NCI-H1092 (cell line): ENCODE measurements around the gene PDE5A.
"Not testable (repeated sequence)": the region's sequence is repeated elsewhere in the genome, so short reads cannot be mapped to it uniquely, and the experiment has no call there.

Experiments used
- DNase-seq: peaks from one replicate; lab custom pipeline; 2025; lab: John Stamatoyannopoulos, UW

PDE5A gene

DNA sequence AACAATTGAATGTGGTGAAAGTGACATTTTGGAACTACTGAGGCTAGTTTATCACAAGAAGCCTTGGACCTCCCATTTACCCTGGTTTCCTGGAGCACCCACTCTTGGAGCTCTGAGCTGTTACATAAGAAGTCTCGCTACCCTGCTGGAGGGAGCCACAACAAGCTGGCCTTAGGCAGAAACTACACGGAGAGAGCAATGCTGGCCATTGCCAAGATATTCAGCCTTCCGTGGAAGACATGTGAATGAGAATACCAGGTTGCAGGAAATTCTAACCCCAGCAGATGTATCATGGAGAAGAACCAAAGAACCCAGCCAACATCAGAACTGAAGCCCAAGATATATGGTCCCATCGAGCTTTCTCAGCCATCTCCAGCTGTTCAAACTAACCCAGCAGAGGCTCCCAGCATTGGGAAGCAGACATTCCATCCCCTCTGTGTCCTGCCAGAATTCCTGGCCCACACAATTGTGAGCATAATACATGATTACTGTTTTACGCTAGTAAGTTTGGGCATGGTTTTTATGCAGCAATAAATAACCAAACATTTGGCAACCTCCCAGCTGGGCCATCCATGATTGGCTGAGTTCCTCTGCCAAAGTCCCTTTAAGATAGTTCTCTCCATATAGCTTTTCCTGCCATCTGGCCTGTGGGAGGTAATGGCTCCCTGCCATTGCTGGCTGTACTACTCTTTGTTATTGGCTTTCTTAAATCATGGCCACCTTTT is 17.9 kb upstream of the PDE5A start:
- DNase-seq: peak; percentile 63

DNA sequence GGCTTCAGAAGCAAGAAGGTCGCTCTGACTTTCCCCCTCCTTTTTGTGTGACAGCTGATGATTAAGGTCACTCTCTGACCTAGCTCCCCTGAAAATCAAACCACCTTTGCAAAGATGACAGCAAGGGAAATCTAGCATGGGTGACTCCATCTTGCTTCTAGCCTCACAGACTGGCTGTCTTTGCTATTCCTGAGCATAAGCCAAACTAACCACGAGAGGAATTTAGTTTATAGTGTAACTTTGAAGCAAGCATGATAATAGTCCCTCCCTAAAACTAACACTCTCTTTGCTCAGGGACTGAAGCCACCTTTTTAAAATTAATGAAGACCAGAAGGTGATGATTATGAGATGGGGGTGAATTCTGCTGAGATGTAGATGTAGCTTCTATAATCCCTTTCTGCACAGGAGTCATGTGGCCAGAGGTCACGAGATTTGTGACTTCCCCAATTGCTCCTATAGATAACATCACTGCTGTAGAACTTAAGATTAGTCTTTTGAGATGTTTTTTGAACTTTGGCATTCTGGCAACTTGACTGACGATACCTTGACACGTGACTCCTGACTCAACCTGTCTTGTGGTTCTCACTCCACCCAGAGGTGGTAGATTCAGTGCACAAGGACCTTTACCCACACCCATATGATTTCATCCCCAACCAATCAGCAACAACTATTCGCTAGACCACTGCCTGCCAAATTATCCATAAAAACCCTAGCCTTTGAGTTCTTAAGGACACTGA is 14.9 kb upstream of the PDE5A start:
- no peak for DNase-seq

DNA sequence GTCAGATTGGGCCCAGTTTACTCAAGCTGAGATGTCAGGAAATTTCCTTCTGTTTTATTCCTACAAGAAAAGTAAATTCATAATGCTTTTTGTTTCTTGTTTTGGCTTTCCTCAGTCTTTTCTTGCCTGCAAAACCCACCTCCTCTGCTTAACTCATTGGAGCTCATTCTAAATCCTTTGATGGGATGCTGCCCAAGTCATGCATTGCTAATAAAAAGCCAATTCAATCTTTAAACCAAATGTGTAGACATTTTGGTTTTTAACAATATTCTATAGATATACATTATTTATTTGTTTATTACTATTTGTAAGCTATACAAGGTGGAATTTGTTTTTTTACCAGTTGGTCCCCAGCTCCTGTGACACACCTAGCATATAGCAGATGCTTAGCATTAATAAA is 13.2 kb upstream of the PDE5A start:
- no peak for DNase-seq

DNA sequence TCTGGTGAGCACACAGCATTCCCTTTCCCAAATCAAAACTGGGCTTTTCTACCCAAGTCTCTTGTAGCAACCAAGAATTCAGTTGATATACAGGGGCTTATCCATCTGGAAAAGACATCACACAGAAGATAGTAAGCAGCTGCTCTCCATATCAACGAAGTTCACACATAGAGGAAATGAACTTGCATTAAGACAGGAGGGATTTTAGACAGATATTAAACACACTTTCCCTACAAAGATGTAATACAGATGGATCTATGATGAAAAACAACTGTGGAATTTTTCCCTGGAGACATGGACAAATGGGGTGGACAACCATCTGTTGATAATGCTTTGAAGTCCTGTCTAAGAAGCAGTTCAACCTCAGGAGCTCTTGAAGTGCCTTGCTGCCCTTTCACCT is 9.8 kb upstream of the PDE5A start:
- no peak for DNase-seq

DNA sequence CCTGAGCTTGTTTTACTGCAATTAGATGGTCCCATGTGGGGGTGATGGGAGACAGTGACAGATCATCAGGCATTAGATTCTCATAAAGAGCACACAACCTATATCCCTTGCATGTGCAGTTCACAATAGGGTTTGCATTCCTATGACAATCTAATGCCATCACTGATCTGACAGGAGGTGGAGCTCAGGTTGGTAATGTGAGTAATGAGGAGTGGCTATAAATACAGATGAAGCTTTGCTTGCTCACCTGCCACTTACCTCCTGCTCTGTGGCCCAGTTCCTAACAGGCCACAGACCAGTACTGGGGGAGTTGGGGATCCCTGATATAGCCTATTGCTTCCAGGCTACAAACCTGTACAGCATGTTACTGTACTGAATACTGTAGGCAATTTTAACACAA is 8.2 kb upstream of the PDE5A start:
- DNase-seq: not testable (repeated sequence)

DNA sequence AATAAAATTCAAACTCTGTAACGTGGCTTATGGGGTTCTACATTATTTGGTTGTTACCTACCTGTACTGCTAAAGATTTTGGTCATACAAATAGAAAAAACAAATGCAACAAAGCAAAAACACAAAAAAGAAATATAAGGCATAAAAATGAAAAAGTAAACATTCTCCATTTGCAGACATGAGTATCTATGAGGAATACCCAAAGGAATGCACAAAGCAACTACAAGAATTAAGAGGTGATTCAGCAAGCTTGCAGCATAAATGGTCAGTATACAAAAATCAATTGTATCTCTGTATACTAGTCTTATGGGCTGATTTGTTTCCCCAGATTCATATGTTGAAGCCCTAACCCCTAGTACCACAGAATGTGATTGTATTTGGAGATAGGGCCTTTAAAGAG is 3.6 kb upstream of the PDE5A start:
- DNase-seq: no peak

DNA sequence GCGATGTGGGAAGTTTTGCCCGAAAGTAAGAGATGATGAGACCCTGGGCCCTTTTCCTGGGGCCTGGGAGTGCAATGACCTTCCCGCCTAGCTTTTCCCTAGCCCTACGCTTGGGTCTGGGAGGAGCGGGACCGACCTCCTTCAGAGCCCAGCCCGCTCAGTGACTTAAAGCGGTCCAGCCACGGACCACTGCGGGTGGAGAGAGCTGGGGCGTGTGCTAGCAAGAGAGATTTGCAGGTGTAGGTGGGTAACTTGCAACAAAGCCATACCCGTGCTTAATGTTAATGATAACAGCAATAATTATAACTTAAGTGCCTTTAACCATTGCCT is 503 bp upstream of the PDE5A start:
- DNase-seq: no peak

DNA sequence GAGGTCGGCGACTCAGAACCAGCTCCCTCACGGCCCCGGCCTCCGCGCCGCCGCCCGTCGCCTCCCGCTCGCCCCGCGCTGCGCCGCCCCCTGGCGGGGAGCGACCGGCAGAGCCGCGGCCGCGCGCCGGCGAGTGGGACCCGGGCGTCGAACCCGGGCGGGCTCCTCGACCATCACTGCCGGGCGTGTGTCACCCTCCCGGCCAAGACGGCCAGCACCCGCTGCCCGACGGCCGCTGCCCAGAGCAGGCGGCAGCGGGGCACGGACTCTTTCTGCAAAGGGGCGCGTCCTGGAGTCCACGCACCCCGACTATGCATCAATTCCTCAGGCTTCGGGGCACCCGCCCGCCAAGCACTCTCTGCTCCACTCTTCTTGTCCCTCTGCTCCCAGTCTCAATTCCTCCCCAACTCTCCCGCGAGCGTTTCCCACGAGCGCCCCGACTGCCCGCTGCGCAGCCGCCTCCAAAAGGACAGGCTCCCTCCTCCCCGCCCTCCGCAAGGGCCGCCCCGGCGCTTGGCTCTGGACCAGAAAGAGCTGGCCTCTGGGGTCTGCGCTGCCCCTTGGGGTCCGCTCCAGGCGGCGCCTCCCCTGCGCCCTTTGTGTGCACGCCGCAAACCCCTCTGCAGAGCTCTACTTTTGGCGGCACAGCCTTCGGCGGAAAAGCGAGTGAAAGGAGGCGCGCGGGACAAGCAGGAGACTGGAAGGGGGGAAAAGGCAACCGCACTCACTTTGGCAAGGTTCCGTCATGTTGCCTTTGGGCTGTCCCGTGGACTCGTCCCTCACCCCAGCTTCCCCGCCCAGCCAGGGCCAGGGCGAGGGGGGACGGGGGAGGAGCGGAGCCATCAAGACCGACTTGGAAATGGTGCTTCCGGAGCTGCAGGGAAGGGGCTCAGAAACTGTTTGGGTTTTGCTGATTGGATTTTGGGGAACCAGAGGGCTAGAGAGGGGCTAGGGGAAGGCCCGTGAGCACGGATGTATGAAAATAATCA is 1.0 kb downstream of the PDE5A start:
- DNase-seq: peak; percentile 38

DNA sequence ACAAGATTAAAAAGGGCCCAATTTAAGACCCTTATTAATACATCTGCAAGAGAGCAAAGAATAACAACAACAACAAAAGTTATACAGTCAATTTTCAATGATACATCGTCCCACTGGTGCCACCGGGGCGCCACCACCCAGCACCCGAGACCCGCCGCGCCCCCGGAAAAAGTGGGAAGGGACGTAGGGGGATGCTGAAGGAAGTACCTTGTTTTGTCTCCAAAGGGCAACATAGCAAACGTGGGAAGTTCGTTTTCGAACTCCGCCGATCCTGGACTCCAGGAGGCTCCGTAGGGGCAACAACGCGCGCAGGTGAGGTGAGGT is 1.7 kb downstream of the PDE5A start:
- no peak for DNase-seq

DNA sequence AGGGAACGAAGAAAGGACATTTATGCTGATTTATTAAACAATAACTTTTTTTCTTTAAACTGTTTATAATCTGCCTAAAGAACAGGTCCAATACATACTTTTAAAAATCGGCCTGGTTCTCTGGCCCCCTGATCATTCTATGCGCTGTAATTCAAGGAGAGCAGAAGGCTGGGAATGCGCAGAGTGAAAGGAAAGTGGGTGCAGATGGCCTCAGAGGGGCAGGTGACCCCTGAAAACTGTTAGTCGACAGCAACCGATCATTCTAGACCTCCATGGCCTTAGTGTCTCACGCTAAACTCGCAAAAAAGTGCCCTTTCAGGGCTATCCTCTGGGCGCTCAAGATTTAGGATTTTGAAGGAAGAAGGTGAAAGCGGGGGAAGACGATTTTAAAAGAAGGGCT is 2.2 kb downstream of the PDE5A start:
- DNase-seq: no peak

DNA sequence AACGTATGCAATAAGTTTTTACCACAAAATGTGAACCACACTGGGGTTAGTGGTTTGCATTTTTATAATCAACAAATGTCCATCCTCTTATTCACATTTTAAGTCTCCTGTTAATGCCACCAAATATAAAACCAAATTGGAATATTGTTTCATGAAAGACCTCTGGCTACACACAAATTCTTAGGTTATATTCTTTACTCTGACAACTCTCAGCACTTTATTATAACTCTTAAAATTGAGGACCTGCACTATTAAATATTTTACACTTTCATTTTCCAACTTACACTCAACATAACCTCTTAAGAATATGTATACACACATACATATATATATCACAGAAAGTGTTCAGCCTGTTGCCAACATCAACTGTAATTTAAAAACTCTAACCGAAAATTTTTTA is 2.8 kb downstream of the PDE5A start:
- DNase-seq: no peak

DNA sequence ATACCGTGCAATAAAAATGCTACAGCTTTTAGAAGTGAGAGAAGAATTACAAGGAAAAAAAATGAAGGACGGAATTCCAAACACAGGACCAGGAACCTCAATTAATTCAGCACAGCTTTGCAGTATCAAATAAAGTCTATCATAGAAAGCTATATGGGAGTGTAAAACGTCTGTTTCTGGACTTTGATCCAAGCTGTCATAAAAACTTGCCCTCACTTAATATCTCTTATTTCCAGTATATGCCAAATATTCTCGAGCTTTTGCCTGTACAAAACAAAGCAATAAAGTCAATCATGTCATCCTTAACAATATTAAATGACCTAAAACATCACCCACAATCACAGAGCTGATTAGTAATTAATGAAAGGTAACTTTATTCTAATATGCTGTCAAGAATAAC is 4.2 kb downstream of the PDE5A start:
- no peak for DNase-seq

DNA sequence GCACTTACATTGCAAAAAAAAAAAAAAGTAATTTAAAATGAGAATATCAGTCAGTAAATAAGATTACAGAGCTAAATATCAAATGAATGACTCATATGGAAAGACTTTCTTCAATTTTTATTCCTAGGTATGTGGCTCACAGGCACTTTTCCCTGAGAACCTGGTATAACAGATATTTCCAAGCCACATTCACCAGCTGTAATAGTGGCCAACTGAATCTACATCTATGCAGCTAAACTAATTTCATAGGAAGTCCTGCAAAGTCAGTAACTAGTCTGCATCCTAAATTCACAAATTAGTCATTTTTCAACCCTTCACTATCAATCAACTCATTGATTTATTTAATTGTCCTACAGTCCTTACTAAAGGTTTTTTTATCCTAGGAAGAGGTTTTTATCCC is 5.6 kb downstream of the PDE5A start:
- no peak for DNase-seq

DNA sequence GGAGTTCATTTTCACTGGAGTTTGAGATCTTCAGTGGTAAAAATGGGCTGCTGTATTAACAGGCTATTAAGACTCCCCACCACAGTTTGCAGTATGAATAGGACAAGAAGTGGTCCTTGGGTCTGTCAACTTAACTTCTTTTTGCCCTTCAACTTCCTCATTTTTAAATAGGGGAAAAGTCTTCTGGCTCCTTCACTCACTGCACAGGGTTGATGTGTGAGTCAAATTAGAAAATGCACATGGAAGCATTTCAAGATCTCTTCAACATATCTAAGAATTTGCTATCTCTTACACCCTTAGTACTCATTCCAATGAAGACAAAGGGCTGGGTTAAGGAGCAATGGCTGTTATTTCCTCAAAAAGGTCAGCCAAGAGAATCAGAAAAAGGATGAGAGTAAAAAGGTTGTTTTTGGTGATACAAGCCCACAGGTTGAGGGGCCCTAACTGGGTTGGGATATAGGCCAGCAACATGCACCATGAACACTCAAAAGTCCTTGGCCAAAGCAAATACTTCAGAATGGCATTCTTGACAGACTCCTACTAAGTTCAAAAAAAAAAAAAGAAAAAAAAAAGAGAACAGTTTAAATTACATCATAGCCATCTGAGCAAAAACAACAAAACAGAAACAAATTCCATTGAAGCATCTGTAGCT is 13.4 kb downstream of the PDE5A start:
- DNase-seq: no peak

DNA sequence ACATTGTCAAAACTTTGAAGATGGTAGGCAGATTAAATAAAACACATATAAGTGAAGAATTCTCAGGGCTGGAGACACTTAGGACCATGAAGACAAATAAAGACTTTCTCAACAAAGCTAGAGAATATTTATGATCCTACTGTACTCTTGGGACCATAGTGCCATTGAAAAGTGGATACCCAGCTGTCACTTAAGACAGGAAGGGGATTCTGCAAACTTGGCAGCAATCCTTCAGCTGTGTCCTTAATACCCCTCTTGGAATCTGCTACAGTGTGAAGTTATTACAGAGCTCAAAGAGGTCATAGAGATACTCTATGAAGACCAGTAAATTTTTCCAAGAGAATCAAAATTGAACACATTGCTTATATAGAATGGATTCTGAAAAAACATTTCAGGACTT is 24.3 kb downstream of the PDE5A start:
- DNase-seq: no peak

DNA sequence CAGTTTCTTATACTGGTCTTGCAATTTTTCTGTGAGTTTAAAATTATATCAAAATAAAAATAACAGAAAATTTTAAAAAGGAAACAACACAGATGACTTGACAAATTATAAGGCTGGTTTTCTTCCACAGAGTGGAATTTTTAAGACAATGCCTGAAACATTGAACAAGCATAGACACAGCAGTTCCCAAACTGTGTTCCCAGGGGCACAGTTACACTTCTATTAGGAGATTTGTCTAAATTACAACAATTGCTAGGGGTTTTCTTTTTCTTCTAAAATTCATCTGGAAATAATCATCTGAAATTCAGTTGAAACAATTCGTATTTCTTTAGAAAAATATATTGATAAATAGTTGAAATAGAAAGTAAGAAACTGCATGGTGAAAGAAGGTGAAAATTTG is 26.2 kb downstream of the PDE5A start:
- no peak for DNase-seq

DNA sequence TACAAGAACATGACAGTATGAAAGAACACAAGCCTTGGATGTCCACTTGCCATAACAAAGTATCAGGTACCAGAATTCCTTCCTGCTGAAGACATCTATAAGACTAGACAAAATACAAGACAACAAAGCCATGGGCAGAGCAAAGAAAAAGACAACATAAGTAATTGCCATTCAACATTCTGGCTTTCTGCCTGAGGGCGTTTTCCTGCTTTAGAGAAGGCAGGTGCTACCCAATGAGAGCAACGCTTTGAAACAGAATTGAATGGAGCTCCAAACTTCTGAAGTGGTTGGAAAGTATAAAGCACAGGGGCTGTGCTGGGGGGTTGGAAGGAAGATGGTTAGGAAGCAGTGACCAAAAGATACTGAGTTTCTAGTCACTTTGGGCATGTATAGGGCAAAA is 30.1 kb downstream of the PDE5A start:
- DNase-seq: no peak

DNA sequence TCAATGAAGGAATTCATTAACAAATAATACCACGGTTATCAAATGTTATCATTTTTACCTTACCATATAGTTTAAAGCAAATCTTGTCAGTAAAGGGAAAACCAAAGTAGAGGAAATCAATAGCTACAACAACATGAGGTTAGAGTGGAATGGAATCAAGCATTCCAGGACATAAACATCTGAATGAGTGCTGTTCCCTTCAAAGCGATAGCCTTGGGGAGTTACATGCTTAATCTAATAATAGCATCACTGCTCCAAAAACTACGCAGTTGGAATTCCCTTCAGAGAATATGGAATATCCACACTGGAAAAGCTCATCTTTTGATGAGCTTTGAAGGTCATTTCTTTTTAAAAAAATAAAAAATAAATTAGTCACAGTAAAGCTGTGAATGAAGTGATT is 31.2 kb downstream of the PDE5A start:
- no peak for DNase-seq

DNA sequence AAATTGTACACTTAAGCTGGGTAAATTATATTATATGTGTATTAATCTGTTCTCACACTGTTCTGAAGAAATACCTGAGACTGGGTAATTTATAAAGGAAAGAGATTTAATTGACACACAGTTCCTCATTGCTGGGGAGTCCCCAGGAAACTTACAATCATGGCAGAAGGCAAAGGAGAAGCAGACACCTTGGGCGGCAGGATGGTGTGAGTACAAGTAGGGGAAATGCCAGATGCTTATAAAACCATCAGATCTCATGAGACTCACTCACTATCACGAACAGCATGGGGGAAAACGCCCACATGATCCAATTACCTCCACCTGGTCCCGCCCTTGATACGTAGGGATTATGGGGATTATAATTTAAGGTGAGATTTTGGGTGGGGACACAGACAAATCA is 34.9 kb downstream of the PDE5A start:
- no peak for DNase-seq

DNA sequence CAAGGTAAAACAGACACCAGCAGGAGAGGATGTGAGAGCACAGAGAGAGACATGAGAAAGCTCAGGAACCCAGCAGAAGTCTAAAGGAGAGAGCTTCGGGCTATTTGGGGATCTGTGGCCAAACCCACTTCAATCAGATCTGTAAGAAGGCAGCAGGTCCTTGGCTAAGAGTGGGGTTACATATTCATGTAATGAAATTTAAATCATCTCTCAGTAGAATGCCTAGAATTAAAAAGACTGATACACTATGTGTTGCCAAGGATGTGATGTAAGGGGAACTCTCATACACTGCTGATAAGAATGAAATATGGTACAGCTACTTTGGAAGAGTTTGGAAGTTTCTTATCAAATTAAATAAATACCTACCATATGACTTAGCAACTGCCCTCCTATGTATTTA is 35.8 kb downstream of the PDE5A start:
- DNase-seq: no peak

DNA sequence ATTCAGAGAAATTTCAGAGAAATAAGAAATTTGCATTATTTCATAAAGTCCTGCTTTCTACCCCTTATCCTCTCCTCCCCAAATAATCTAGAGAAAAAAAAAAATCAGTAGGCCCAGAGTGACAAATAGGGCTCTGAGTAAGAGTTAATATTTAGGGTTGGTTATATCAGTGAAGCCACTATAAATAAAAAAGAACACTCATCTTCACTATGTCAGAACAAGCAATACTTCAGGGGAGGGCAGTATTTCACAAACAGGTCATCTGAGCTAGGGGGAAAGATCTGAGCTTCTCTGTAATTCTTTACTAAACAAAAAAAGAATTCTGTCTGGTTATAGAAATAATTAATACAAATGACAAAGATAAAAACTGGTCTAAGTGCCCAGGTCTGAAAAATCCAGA is 39.4 kb downstream of the PDE5A start:
- no peak for DNase-seq

DNA sequence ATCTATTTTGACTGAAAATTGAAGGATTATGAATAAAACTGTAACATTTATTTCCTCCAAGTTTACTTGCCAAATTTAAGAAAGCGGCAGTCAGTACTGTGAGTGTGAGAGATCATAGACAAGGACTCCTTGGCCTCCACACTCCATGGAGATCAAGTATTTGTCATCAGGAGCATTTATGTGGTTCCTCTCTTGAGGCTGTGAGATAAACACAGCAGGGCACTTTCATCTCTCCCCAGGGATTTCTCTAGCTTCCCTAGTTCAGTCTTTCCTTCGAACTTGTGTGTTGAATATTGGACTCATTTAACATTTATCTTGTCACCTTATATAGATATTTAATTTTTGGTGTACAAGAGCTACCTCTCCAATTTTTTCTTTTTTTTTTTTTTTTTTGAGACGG is 40.8 kb downstream of the PDE5A start:
- no peak for DNase-seq

DNA sequence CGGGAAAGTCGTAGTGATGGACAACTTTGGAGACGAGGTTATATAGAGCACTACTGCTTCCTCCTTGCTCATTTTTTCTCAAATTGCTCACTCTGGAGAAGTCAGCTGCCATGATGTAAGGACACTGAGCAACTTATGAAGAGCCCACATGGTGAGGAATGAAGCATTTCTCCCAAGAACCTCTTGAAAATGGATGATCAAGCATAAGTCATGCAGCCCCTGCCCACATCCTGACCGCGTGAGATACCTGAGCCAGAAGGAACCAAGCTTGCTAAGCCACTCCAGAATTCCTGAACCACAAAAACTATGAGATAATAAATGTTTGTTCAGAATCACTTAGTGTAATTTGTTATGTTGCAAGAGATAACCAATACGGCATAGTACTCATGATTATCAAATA is 42.8 kb downstream of the PDE5A start:
- DNase-seq: no peak
